ENCODE data around the gene VAV2. TPM values are rescaled to one million over a fixed set of nuclear protein-coding genes. Genes with fewer than 3 reads are reported as not detected.

The VAV2 gene
- total RNA-seq, 4 donors from 2014 or later = 4.7 to 42.2 (median 15.8) TPM

DNA sequence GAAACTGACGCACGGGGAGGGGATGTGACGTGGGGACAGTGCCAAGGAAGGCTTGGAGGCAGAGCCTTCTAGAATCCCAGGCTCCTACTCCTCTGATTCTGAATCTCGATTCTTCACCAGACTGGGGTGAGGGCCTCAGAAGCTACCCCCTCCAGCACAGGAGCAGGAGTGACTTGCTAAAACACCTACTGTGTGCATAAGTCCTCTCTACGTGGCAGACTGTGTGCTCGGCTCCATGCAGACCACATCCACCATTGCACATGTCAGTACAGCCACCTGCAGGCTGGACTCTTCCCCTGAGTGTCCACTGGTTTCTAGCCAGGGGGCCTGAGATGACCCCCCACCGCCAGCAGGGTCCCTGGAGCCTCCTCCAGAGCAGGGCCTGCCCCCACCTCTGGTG, 182.8 kb downstream of the VAV2 start:
- Histone ChIP-seq H3K4me3 (no peak overlapping the region), H3K9me3 (no peaks in the 10 kb centered on the region), H3K36me3 (no peaks in the 10 kb centered on the region), H3K4me1 (no peaks in the 10 kb centered on the region), H3K27me3 (no peaks in the 10 kb centered on the region), H3K27ac (no peak overlapping the region)
- intact Hi-C loops (cut with DNase I; ENCODE audit: low total_unique reads) = no loop called here
- no peak for TF ChIP-seq POLR2A (IDR thresholded peaks at IDR 0.05)
- TF ChIP-seq, protein P1, sequence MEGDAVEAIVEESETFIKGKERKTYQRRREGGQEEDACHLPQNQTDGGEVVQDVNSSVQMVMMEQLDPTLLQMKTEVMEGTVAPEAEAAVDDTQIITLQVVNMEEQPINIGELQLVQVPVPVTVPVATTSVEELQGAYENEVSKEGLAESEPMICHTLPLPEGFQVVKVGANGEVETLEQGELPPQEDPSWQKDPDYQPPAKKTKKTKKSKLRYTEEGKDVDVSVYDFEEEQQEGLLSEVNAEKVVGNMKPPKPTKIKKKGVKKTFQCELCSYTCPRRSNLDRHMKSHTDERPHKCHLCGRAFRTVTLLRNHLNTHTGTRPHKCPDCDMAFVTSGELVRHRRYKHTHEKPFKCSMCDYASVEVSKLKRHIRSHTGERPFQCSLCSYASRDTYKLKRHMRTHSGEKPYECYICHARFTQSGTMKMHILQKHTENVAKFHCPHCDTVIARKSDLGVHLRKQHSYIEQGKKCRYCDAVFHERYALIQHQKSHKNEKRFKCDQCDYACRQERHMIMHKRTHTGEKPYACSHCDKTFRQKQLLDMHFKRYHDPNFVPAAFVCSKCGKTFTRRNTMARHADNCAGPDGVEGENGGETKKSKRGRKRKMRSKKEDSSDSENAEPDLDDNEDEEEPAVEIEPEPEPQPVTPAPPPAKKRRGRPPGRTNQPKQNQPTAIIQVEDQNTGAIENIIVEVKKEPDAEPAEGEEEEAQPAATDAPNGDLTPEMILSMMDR (IDR thresholded peaks at IDR 0.05) = no peak
- no peak for DNase-seq

- intact Hi-C loops (cut with DNase I; ENCODE audit: low total_unique reads) = no loop called here
- no peaks in the 10 kb centered on the region for H3K36me3 ChIP-seq
Measured at GRCh38 chr9:133807818-133808217, 184.3 kb downstream of the VAV2 start.

GRCh38 chr9:133807037-133807436, 185.1 kb downstream of the VAV2 start:
- Histone ChIP-seq H3K4me3 (no peak overlapping the region), H3K4me1 (no peaks in the 10 kb centered on the region), H3K27me3 (no peaks in the 10 kb centered on the region), H3K27ac (no peak overlapping the region), H3K9me3 (no peaks in the 10 kb centered on the region), H3K36me3 (no peaks in the 10 kb centered on the region)
- intact Hi-C loops (cut with DNase I; ENCODE audit: low total_unique reads) = no loop called here
- TF ChIP-seq, protein P1 (IDR thresholded peaks at IDR 0.05) = no peak
- TF ChIP-seq POLR2A (IDR thresholded peaks at IDR 0.05) = no peak
- DNase-seq = no peak

More at GRCh38 chr9:133807818-133808217, 184.3 kb downstream of the VAV2 start:
- H3K27ac ChIP-seq = no peak overlapping the region
- H3K4me1 ChIP-seq = no peaks in the 10 kb centered on the region
- H3K4me3 ChIP-seq = no peak overlapping the region
- TF ChIP-seq, protein P1 (IDR thresholded peaks at IDR 0.05) = no peak
- no peak for TF ChIP-seq POLR2A (IDR thresholded peaks at IDR 0.05)
- no peak for DNase-seq
- H3K9me3 ChIP-seq = no peaks in the 10 kb centered on the region
- H3K27me3 ChIP-seq = no peaks in the 10 kb centered on the region

DNA sequence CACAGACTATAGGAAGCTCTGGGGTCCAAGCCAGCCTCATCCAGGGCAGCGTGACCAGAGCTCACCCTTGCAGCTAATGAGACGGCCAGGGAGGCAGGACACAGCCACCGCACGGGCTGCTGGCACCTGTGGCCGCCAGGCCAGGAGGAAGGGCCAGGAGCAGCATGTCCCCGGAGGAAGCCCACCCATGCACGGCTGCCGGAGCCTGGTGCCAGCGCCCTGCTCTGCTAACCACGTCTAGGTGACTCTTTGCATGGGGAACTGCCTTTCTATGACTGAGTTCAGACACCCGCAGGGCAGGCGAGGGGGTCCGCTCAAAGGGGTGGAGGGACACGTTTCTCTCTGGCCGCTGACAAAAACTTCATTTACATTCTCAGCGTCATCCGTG, 185.5 kb downstream of the VAV2 start:
- intact Hi-C loops (cut with DNase I; ENCODE audit: low total_unique reads) = no loop called here
- no peaks in the 10 kb centered on the region for H3K4me1 ChIP-seq
- no peak for DNase-seq
- no peaks in the 10 kb centered on the region for H3K27me3 ChIP-seq
- H3K4me3 ChIP-seq = no peak overlapping the region
- H3K27ac ChIP-seq = no peak overlapping the region
- H3K9me3 ChIP-seq = no peaks in the 10 kb centered on the region
- no peaks in the 10 kb centered on the region for H3K36me3 ChIP-seq
- no peak for TF ChIP-seq POLR2A (IDR thresholded peaks at IDR 0.05)
- TF ChIP-seq, protein P1 (IDR thresholded peaks at IDR 0.05) = no peak

- no peaks in the 10 kb centered on the region for H3K36me3 ChIP-seq
Measured at GRCh38 chr9:133805876-133806622, 186.1 kb downstream of the VAV2 start.

More at GRCh38 chr9:133805876-133806622, 186.1 kb downstream of the VAV2 start:
- Histone ChIP-seq H3K4me1 (no peaks in the 10 kb centered on the region), H3K27ac (no peak overlapping the region), H3K4me3 (no peak overlapping the region), H3K9me3 (no peaks in the 10 kb centered on the region), H3K27me3 (no peaks in the 10 kb centered on the region)
- no peak for DNase-seq
- intact Hi-C loops (cut with DNase I; ENCODE audit: low total_unique reads) = no loop called here
- TF ChIP-seq, protein P1 (IDR thresholded peaks at IDR 0.05) = no peak
- no peak for TF ChIP-seq POLR2A (IDR thresholded peaks at IDR 0.05)

Measured in uterus (tissue), 4 donors.